ENCODE measurements around the gene SGO2. TPM values are rescaled to one million over a fixed set of nuclear protein-coding genes. Genes with fewer than 3 reads are reported as not detected.
A peak's percentile ranks its signal among the peaks of the same experiment; 100 is the strongest.

SGO2 gene
- total and polyA plus RNA-seq, 2 of the 13 experiments (the other 11 are each of a cell fraction or from before 2014, with no cell fraction given) = 5.1 to 16.2 TPM

DNA sequence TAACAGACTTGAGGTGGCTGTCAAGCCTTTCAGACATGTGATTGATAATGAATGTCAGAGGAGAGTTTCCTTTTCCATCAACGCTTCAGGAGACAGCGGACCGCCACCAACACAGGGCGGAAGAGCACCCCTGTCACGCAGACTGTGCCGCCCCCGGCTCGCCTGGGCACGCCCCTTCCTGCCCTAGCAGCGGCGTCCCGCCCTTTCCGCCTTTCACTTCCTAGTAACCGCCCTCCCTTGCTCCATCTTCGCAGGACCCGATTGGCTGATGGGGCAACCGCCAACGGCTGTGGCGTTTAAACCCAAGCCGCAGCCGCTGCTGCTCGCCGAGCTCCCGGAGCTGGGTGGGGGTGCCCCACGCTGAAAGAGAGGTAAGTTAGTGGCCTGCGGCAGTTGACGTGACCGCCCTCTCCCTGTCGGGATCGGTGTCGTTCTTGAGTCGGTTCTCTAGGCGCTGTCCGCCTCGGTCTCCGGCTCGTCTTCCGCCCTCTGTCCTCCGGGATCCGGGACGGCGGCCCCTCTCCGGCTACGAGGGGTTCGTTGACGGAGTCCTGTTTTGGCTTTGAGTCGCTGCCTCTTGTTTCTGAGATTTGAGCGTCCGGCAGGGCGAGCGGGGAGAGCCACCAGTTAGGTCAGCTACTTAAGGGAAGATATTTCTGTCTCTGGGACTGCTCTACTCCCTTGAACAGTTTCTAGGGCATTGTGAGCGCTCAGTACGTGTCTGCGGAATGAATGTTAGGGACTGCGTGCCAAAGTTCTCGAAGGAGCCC is at the start of gene SGO2 (continued):
- TF ChIP-seq, protein P1, sequence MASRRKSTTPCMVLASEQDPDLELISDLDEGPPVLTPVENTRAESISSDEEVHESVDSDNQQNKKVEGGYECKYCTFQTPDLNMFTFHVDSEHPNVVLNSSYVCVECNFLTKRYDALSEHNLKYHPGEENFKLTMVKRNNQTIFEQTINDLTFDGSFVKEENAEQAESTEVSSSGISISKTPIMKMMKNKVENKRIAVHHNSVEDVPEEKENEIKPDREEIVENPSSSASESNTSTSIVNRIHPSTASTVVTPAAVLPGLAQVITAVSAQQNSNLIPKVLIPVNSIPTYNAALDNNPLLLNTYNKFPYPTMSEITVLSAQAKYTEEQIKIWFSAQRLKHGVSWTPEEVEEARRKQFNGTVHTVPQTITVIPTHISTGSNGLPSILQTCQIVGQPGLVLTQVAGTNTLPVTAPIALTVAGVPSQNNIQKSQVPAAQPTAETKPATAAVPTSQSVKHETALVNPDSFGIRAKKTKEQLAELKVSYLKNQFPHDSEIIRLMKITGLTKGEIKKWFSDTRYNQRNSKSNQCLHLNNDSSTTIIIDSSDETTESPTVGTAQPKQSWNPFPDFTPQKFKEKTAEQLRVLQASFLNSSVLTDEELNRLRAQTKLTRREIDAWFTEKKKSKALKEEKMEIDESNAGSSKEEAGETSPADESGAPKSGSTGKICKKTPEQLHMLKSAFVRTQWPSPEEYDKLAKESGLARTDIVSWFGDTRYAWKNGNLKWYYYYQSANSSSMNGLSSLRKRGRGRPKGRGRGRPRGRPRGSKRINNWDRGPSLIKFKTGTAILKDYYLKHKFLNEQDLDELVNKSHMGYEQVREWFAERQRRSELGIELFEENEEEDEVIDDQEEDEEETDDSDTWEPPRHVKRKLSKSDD (CRISPR knock-in tag; IDR thresholded peaks at IDR 0.05; ENCODE audit: low read depth) = peak; percentile 83; the same call in 1 of the 2 replicates
- TF ChIP-seq ZNF160 (CRISPR knock-in tag; IDR thresholded peaks at IDR 0.05) (peak; percentile 77; the same call in 1 of the 2 replicates), ZKSCAN5 (CRISPR knock-in tag; IDR thresholded peaks at IDR 0.05) (peak; percentile 66; the same call in 1 of the 2 replicates), FOXM1 (CRISPR knock-in tag; IDR thresholded peaks at IDR 0.05) (peak; percentile 90; the same call in 1 of the 2 replicates), SP2 (CRISPR knock-in tag; IDR thresholded peaks at IDR 0.05) (peak; percentile 96), ZNF564 (CRISPR knock-in tag; IDR thresholded peaks at IDR 0.05) (peak; percentile 83), ZNF567 (CRISPR knock-in tag; IDR thresholded peaks at IDR 0.05; ENCODE audit: borderline replicate concordance) (0 out of 2 replicates have a peak, but pooled peaks have one; percentile 64), ZC3H13 (CRISPR knock-in tag; IDR thresholded peaks at IDR 0.05) (peak; percentile 70; the same call in 1 of the 2 replicates), HNRNPH1 (optimal IDR thresholded peaks at IDR 0.05; ENCODE audit: low read depth, low read length) (no peak), HNF4G (IDR thresholded peaks at IDR 0.05; ENCODE audit: borderline replicate concordance, low read depth, low read length) (no peak), HNF4G (CRISPR knock-in tag; IDR thresholded peaks at IDR 0.05; ENCODE audit: borderline replicate concordance, low read depth) (no peak), SOX13 (IDR thresholded peaks at IDR 0.05) (0 out of 2 replicates have a peak, but pooled peaks have one; percentile 22), SOX13 (CRISPR knock-in tag; conservative IDR thresholded peaks at IDR 0.05 in 1 of 2, IDR thresholded peaks at IDR 0.05 in 1 of 2) (peak in 1 of 2 experiments; percentile 57; a peak in 2 of 4 replicates), HOXD1 (CRISPR knock-in tag; IDR thresholded peaks at IDR 0.05) (no peak), ZBTB7A (CRISPR knock-in tag; IDR thresholded peaks at IDR 0.05) (no peak), PITX1 (CRISPR knock-in tag; IDR thresholded peaks at IDR 0.05) (peak; percentile 86), ZNF850 (CRISPR knock-in tag; conservative IDR thresholded peaks at IDR 0.05) (no peak), AHR (CRISPR knock-in tag; IDR thresholded peaks at IDR 0.05) (peak; percentile 85), ZNF550 (CRISPR knock-in tag; IDR thresholded peaks at IDR 0.05; ENCODE audit: borderline replicate concordance) (0 out of 2 replicates have a peak, but pooled peaks have one; percentile 33)
- TF ChIP-seq, protein P2, sequence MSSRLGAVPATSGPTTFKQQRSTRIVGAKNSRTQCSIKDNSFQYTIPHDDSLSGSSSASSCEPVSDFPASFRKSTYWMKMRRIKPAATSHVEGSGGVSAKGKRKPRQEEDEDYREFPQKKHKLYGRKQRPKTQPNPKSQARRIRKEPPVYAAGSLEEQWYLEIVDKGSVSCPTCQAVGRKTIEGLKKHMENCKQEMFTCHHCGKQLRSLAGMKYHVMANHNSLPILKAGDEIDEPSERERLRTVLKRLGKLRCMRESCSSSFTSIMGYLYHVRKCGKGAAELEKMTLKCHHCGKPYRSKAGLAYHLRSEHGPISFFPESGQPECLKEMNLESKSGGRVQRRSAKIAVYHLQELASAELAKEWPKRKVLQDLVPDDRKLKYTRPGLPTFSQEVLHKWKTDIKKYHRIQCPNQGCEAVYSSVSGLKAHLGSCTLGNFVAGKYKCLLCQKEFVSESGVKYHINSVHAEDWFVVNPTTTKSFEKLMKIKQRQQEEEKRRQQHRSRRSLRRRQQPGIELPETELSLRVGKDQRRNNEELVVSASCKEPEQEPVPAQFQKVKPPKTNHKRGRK (CRISPR knock-in tag; IDR thresholded peaks at IDR 0.05) = no peak
- TF ChIP-seq, protein P3, sequence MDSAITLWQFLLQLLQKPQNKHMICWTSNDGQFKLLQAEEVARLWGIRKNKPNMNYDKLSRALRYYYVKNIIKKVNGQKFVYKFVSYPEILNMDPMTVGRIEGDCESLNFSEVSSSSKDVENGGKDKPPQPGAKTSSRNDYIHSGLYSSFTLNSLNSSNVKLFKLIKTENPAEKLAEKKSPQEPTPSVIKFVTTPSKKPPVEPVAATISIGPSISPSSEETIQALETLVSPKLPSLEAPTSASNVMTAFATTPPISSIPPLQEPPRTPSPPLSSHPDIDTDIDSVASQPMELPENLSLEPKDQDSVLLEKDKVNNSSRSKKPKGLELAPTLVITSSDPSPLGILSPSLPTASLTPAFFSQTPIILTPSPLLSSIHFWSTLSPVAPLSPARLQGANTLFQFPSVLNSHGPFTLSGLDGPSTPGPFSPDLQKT (CRISPR knock-in tag; IDR thresholded peaks at IDR 0.05; ENCODE audit: borderline replicate concordance) = no peak
- TF ChIP-seq, protein P4, sequence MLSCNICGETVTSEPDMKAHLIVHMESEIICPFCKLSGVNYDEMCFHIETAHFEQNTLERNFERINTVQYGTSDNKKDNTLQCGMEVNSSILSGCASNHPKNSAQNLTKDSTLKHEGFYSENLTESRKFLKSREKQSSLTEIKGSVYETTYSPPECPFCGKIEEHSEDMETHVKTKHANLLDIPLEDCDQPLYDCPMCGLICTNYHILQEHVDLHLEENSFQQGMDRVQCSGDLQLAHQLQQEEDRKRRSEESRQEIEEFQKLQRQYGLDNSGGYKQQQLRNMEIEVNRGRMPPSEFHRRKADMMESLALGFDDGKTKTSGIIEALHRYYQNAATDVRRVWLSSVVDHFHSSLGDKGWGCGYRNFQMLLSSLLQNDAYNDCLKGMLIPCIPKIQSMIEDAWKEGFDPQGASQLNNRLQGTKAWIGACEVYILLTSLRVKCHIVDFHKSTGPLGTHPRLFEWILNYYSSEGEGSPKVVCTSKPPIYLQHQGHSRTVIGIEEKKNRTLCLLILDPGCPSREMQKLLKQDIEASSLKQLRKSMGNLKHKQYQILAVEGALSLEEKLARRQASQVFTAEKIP (CRISPR knock-in tag; IDR thresholded peaks at IDR 0.05; ENCODE audit: borderline replicate concordance) = no peak

Measured in HepG2 (cell line).